ENCODE results near the gene S100A11.

The S100A11 gene

DNA sequence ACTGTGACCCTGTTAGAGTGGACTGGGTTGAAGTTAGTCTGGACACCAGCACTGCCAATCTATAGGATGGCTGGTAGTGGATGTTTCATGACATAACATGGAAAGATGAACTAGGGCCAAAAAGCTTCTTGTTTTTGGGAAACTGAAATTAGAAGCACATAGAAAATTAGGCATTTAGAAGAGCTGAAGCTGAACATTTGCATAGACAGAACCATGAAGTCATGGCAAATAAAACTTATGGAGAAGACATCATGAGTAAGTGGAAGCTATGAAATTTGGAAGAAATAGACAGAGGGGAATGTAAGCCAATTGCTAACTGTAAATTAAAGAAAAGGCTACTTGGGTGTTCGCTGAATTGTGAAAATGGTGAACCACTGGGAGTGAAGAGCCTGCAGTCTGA is 2.7 kb upstream of the S100A11 start:
- Histone ChIP-seq H3K4me3 (IDR thresholded peaks at IDR 0.05; ENCODE audit: insufficient read depth, low read depth, low read length) (no peak overlapping the region), H3K9ac (no peak overlapping the region), H3K4me2 (peak overlapping the region; percentile 96; the same call in 1 of the 2 replicates), H3K79me2 (ENCODE audit: insufficient read depth, low read depth) (peaks cover 24% of the 10 kb centered on the region), H3K4me1 (ENCODE audit: low read depth, poor library complexity, severe bottlenecking) (peaks cover 47% of the 10 kb centered on the region), H4K20me1 (ENCODE audit: insufficient read depth) (no peaks in the 10 kb centered on the region), H3K36me3 (ENCODE audit: insufficient read depth) (no peaks in the 10 kb centered on the region), H3K27me3 (ENCODE audit: insufficient read depth, low read depth) (no peaks in the 10 kb centered on the region), H2AFZ (ENCODE audit: low read depth) (no peak overlapping the region), H3K27ac (peak overlapping the region; percentile 71; the same call in 1 of the 2 replicates)
- TF ChIP-seq, protein P1, sequence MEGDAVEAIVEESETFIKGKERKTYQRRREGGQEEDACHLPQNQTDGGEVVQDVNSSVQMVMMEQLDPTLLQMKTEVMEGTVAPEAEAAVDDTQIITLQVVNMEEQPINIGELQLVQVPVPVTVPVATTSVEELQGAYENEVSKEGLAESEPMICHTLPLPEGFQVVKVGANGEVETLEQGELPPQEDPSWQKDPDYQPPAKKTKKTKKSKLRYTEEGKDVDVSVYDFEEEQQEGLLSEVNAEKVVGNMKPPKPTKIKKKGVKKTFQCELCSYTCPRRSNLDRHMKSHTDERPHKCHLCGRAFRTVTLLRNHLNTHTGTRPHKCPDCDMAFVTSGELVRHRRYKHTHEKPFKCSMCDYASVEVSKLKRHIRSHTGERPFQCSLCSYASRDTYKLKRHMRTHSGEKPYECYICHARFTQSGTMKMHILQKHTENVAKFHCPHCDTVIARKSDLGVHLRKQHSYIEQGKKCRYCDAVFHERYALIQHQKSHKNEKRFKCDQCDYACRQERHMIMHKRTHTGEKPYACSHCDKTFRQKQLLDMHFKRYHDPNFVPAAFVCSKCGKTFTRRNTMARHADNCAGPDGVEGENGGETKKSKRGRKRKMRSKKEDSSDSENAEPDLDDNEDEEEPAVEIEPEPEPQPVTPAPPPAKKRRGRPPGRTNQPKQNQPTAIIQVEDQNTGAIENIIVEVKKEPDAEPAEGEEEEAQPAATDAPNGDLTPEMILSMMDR (conservative IDR thresholded peaks at IDR 0.05; ENCODE audit: low read depth, low read length), result no peak

DNA sequence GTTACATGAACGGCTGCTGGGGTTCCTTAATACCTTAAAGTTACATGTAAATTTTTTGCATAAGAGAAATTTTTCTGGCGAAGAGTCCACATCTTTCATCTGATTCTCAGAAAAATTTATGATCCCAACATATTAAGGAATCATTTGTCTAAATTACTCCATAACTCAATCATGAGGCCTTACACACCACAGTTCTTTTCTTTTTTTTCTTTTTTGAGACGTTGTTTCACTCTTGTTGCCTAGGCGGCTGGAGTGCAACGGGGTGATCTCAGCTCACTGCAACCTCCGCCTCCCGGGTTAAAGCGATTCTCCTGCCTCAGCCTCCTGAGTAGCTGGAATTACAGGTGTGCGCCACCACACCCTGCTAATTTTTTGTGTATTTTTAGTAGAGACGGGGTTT is 2.1 kb upstream of the S100A11 start:
- Histone ChIP-seq H4K20me1 (ENCODE audit: insufficient read depth) (peaks cover 4% of the 10 kb centered on the region), H3K4me2 (peak overlapping the region; percentile 96), H3K79me2 (ENCODE audit: insufficient read depth, low read depth) (peaks cover 30% of the 10 kb centered on the region), H3K27me3 (ENCODE audit: insufficient read depth, low read depth) (no peaks in the 10 kb centered on the region), H3K36me3 (ENCODE audit: insufficient read depth) (no peaks in the 10 kb centered on the region; the same call in 1 of the 2 replicates), H3K27ac (peak overlapping the region; percentile 71), H3K9ac (peak overlapping the region; percentile 0; the same call in 1 of the 2 replicates), H2AFZ (ENCODE audit: low read depth) (no peak overlapping the region), H3K4me3 (IDR thresholded peaks at IDR 0.05; ENCODE audit: insufficient read depth, low read depth, low read length) (no peak overlapping the region), H3K4me1 (ENCODE audit: low read depth, poor library complexity, severe bottlenecking) (peaks cover 53% of the 10 kb centered on the region)
- TF ChIP-seq, protein P1 (conservative IDR thresholded peaks at IDR 0.05; ENCODE audit: low read depth, low read length), result no peak

DNA sequence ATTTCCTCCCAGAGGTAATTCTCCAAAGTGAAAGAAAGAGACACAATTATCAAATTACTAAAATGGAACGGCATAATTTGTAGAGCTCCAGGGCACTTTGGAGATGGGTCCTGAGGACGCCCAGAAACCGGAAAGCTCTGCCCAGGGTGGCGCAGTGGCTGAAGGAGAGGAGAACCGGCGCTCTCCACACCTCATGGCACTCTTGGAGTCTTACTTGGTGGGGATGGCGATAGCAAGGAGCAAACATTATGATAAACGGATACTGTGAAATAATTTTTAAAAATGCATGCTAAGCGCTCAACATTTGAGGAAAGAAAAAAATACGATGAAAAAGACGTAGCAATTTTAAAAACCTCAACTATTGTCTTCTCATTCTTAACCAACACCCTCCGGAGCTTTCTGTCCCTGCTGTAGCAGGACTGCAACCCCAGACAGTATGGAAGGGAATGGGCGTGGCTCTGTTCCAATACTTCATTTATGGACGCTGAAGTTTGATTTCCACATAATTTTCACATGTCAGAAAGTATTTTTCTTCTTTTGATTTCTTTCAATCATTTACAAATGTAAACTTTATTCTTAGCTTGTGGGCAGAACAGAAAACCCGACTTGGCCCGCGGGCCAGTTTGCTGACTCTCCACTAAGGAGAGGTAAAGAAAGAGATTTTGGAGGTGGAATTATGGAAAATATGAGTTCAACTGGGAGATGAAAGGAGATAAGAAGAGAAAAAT is 1.1 kb downstream of the S100A11 start:
- Histone ChIP-seq H2AFZ (ENCODE audit: low read depth) (peak overlapping the region; percentile 50), H3K4me1 (ENCODE audit: low read depth, poor library complexity, severe bottlenecking) (peaks cover 74% of the 10 kb centered on the region), H3K79me2 (ENCODE audit: insufficient read depth, low read depth) (peaks cover 49% of the 10 kb centered on the region)

DNA sequence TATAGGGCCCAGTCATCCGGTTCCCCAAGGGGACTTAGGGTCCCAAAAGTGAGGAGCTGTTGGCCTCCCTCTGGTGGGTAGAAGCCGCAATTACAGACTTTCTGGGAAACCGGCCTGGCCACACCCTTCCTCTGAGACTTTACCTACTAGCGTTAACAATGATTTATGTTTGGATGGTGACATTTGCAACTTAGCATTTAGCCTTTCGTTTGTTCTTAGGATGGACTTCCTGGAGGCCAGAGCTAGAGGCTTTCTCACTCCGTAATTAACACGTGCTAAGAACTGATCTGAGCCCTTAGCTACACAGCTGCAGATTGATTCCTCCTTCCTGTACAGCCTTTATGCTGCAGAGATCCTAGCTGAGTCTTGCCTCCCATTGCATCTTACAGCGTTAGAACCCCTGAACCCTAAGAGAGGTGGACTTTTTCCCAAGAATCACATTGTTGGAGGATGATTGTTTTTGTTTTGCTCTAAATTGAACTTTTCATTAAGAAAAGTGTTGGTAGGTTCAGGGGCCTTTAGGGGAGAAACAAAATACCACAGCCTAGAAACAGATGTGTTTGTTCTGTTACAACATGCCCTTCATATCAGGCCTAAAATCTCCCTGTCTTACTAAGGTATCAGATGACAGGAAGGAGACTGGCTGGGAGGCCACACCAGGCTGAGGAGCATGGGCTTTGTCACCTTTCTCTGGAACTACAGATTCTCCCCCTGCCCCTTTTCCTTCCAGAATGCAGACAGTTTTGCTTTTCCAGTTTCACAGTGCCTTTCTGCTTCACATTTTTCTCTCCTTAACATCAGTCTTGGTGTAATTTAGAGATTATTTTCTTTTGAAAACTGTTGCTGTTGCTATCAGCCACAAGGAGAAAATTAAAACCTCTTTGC is 1.9 kb downstream of the S100A11 start:
- no peaks in the 10 kb centered on the region for H3K27me3 ChIP-seq (ENCODE audit: insufficient read depth, low read depth)
- H3K79me2 ChIP-seq (ENCODE audit: insufficient read depth, low read depth), result peaks cover 49% of the 10 kb centered on the region
- H3K4me3 ChIP-seq (IDR thresholded peaks at IDR 0.05; ENCODE audit: insufficient read depth, low read depth, low read length), result peak overlapping the region; percentile 97
- H4K20me1 ChIP-seq (ENCODE audit: insufficient read depth), result peaks cover 14% of the 10 kb centered on the region
- TF ChIP-seq, protein P1 (conservative IDR thresholded peaks at IDR 0.05; ENCODE audit: low read depth, low read length), result peak; percentile 100
- peaks cover 74% of the 10 kb centered on the region for H3K4me1 ChIP-seq (ENCODE audit: low read depth, poor library complexity, severe bottlenecking)
- H3K9ac ChIP-seq, result peak overlapping the region; percentile 68
- peaks cover 25% of the 10 kb centered on the region for H3K36me3 ChIP-seq (ENCODE audit: insufficient read depth)
- peak overlapping the region; percentile 71 for H3K27ac ChIP-seq
- no peak overlapping the region; the same call in 1 of the 2 replicates for H2AFZ ChIP-seq (ENCODE audit: low read depth)
- peak overlapping the region; percentile 96 for H3K4me2 ChIP-seq

More for the DNA sequence above, 1.1 kb downstream of the S100A11 start:
- H3K36me3 ChIP-seq (ENCODE audit: insufficient read depth), result peaks cover 25% of the 10 kb centered on the region
- peak overlapping the region; percentile 68 for H3K9ac ChIP-seq
- peak overlapping the region; percentile 71 for H3K27ac ChIP-seq
- H3K4me3 ChIP-seq (IDR thresholded peaks at IDR 0.05; ENCODE audit: insufficient read depth, low read depth, low read length), result peak overlapping the region; percentile 97
- H4K20me1 ChIP-seq (ENCODE audit: insufficient read depth), result peaks cover 14% of the 10 kb centered on the region
- TF ChIP-seq, protein P1 (conservative IDR thresholded peaks at IDR 0.05; ENCODE audit: low read depth, low read length), result 0 out of 2 replicates have a peak, but pooled peaks have one; percentile 11
- peak overlapping the region; percentile 96 for H3K4me2 ChIP-seq
- H3K27me3 ChIP-seq (ENCODE audit: insufficient read depth, low read depth), result no peaks in the 10 kb centered on the region

Measured in KMS-11 (cell line).